HS-27A (cell line): ENCODE measurements around the gene TET2.

Source experiments
- DNase-seq: peaks from one replicate; pipeline ENCODE4 v3.0.0-alpha.2; 2012; ENCODE audit warnings: low read depth, missing footprints

TET2 gene

DNA sequence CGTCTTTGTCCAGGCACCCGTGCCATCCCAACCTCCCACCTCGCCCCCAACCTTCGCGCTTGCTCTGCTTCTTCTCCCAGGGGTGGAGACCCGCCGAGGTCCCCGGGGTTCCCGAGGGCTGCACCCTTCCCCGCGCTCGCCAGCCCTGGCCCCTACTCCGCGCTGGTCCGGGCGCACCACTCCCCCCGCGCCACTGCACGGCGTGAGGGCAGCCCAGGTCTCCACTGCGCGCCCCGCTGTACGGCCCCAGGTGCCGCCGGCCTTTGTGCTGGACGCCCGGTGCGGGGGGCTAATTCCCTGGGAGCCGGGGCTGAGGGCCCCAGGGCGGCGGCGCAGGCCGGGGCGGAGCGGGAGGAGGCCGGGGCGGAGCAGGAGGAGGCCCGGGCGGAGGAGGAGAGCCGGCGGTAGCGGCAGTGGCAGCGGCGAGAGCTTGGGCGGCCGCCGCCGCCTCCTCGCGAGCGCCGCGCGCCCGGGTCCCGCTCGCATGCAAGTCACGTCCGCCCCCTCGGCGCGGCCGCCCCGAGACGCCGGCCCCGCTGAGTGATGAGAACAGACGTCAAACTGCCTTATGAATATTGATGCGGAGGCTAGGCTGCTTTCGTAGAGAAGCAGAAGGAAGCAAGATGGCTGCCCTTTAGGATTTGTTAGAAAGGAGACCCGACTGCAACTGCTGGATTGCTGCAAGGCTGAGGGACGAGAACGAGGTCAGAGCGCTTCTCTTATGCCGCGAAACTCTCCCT lies at the start of gene TET2:
Gene TET2 (plus strand): TSS at position 601 of the 740 bp plus-strand sequence. CDS start 87,067 bp downstream, outside the sequence.
- peak; percentile 69 for DNase-seq

DNA sequence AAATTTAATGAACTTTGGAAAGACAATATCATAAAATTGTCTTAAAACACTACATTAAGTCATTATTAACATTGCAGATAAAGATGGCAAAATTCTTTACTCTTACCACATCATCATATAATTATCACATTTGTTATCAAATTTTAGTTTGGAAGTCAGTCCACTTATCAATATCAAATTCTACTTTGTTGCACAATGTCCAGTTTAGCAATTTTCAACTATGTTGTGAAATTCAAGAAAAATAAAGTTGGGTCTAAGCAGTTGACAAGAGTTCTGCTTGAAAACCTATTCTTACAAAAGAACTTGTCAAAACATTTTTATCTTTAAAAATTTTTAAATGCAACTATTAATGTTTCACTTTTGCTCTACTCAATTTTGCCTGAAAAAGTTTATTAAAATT lies 44.7 kb upstream of the TET2 start:
- DNase-seq, result no peak

DNA sequence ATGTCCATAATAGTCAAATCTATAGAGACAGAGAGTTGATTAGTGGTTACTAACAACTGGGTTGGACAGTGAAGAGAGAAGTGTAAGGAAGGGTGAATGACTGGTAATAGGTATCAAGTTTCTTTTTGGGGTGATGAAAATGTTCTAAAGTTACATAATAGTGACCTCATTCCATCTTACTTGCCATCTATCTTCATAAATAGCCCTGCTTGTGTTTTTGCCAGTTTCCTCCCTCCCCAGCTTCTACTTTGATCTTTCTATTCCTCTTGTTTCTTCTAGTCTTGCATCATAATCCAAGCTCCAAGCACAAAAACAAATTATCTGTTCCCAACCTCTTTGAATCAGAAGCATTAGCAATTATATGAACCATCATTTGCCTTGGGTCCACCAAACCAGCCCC lies 40.2 kb upstream of the TET2 start:
- DNase-seq, result no peak

DNA sequence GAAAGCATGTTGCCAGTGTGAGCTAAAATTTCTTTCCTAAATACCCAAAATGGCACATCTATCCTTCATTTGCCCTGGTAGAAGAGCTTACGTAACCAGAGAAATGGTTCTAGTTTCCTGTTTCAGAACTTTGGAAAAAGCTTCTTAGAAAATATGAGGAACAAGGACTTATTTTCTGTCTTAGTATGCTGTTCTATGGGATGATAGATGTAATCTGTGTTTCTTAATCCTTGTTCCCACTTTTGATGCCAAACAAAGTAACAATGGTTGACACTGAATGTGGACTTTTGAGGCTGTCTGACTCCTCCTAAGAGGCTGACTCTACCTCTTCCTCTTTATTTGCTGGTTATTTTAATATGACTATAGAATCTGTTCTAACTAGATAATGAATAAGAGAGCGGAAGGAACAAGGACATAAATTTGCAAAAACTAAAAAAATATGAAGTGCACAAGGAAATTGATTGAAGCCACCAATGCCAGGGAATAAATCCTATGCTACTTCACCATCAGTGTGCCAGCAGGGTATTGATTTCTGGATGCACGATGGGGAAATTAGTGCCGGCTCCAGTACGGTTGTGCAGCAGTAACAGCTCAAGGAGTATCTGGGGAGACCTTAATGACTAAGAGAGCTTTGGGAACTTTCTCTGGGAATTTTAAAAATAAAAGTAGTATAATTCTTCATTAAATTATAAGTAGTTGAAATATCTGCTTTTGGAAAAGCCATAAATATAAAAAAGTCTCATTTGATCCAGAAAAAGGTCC lies 39.4 kb upstream of the TET2 start:
- no peak for DNase-seq

DNA sequence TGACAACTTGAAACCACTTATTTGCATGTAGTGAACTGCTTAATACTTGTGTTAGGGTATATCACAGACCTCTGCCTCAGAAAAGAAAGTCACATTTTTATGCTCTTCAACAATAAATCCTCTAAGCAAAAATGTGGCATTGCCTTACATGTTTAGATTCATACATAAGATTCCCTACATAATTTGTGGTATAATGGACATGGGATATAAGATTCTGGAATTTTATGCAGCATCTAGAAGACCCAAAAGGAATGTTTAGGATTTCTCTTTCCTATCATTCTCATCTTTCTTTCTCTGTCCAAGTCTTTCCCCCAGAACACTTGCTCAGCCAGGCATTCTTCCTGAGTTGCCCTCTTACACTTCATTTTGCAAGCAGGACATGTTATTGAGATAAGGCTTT lies 37.7 kb upstream of the TET2 start:
- no peak for DNase-seq

DNA sequence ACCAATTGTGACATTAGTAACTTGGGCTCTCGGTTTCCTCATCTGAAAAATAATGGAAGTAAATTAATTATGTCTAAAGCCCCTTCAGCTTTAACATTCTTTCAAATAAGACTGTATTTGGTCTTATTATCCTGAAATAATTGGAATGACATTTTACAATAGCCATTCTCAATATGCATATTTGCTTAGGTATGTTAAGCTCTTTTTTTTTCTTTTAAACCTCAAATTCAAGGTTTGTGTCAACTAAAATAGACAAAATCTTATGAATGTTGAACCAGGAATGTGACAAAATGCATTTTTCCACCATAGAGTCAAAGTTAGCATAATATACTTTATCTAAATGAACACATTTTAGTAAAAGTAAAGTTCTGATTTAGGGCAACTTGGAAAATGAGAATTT lies 34.4 kb upstream of the TET2 start:
- DNase-seq, result no peak

DNA sequence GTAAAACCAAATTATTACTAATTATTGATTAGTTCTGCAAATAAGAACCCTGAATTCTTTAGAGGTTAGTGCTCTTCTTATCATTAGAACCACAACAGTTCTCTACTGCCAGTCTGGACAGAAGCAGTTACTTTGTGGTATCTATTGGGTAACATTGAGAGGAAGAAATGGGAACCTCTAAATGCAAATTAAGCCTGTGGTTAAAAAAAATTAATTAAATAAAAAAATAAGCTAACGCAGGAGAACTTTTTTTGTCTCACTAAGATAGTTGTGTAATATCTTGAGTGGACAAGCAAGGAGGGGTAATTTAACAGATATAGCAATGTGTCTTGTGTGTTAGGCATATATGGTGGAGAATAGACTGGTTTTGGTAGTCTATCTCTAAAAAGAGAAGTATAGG lies 32.9 kb upstream of the TET2 start:
- DNase-seq, result no peak

DNA sequence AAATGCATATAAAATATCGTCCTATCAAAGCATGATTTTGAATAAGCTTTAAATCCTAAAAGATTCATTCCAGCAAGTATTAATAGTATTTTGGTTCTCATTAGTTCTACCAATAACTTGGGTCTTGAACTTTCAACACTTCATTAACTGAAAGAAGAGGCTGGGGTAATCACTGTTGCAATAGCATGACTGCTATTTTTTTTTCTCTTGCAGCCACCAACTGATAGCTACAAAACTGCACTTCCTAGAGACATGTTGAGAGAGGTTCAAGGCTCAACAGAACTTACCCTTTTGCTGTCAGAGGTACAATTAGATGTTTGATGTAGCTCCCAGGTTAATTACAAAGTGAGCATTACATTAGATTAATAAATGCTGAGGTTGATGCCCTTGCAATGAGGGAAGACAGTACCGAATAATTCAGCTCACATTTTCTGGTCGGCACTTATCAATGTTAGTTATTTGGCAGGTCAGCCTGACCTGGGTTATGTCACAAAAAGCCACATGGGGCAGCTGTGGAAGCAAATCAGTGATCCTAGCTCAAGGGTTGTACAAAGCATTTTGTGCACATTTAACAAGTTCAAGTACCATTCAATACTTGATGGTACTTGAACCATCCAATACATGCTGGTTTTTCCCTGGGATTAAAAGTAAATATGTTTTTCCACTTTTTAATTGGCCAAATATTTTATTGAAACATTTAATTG lies 29.9 kb upstream of the TET2 start:
- DNase-seq, result no peak

DNA sequence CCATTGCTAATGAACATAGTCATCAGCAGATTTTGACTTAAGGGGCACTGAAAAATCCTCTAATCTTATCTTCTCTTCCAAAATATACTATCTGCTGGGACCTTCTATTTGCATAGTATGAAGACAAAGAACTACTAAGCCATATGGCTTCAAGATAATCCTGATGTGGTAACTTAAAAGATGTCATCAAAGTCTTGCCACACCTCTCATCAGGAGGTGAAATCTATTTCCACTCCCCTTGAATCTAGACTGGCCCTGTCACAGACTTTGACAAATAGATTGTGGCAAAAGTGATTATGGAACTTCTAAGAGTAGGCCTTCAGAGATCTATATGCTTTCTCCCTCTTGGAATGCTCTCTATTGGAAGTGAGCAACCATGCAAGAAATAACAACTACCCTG lies 27.3 kb upstream of the TET2 start:
- no peak for DNase-seq

DNA sequence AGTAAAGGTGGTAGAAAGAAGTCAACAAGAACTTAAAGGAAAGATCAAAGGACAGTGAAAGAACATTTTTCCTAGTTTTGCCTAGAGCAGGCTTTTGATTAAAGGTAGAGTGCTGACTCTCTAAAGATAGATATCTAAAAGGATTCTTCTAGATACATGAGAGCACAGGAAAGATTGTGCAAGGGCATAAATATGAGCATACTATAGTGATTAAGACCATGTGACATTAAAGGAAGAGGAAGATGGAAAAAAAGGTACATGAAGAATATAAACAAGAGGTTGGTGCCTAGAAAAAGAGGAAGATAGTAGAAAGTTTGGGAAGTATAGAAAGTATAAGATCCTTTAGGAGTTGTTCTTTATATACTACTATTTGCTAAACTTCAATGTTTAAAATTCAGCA lies 26.1 kb upstream of the TET2 start:
- DNase-seq, result no peak

DNA sequence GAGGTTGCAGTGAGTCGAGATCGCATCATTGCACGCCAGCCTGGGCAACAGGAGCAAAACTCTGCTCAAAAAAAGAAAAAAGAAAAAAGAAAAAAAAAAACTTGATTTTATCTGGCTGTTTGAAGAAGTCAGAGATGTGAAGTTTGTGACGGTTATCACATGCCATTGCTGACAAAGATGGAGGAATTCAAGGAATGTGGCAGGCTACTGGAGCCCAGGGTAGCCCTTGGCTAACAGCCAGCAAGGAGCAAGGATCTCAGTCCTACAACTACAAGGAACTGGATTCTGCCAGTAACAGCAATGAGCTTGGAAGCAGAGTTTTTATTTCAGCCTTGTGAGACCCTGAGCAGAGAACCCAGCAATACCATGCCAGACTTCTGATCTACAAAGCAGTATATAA lies 24.3 kb upstream of the TET2 start:
- DNase-seq, result peak; percentile 95

DNA sequence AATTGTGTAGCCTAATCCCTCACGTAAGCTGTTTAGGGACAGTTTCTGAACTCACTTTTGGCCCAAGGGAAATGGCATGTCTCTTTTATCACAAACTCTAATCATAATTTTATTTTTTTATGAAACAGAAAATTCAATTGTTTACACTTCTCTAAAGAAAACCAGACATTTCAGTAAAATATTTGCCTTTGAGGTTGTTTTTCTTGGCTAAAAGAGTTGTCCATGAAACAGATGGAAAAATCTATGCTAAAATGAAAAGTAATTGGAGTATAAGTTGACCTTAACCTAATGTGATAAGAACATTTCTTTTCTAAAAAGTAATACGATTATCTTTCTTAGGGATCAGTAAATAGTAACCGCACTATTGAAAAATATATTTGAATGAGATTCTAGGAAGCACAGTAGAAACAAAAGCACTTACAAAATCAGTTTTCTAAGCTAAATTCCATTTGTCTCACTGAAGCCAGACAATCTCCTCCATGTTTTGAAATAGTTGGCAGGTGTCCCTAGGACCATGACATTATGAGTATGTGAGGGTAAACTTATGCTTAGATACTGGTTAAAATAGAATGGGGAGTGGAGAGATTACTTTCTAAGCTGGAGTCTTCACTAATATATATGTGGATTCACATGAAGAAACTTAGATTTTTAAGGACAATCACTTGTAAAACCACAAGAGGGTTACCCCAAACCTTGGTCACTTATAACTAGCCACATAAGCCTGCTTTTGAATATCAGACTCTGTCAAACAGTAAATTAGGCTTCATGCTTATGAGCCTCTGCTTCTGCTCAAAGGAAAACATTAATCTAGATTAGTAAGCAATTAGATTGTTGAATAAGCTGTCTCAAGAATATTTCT lies 20.1 kb upstream of the TET2 start:
- no peak for DNase-seq

DNA sequence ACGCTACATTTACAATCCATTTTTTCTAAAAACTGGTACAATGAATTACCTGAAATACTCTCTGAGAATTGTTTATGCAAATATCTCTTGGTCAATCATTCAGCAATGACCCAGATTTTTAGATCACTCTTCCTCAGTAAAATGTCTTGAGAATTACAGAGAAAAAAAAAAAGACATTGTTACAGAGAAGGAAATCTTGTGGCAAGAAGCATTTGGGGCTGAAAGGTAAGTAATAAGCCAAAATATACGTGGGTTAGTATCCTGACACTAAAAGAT lies 19.6 kb upstream of the TET2 start:
- no peak for DNase-seq

DNA sequence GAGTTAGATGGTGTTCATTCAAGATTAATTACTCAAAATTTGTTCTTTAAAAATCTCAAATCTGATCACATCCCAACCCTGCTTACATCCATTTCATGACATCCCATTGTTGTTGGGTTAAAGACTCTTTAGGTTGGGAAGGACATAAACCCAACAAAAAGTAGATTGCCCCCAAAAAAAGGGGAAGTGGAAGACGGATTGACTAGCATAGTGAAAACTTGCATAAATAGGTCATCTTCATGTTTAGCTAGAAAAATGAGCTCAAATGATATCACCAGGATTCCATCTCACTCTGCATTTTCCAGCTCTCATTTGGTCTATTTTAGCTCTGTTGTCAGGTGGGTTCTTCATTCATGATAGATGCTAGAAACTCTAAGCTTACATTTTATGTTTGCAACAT lies 18.5 kb upstream of the TET2 start:
- no peak for DNase-seq

DNA sequence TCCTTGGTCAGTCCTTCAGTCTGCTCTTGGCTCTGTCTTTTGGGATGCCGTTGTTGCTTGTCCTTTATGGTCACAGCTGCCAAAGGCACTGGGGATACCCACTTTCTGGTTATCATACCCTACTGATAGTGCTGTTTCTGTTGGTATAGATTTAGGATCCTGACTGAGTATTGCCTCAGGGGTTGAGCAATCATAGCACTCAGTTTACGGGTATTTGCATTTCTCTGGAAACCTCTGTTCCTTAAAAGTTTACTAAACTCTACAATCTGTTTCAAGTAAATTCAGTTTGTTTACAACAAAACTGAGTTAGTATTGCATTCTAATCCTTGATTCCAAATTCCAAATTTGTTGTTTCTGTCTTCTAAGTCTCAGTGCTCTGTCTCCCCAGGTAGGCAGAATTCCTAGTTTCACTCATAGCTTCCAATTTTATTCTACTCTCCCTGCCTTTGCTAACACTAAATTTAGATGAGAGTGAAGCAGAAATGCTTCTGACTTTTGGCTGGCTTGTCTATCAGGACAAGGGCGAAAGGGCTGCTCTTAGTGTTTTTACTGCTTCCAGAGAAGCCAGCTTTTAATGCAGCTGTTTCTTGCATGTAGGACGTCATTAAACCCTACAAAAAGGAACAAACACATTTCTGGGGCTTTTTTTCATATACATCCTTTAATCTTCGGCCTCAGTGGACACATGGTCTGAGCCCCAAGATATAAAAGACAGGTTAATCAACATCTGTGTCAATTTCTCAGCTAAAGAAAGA lies 17.2 kb upstream of the TET2 start:
- no peak for DNase-seq

DNA sequence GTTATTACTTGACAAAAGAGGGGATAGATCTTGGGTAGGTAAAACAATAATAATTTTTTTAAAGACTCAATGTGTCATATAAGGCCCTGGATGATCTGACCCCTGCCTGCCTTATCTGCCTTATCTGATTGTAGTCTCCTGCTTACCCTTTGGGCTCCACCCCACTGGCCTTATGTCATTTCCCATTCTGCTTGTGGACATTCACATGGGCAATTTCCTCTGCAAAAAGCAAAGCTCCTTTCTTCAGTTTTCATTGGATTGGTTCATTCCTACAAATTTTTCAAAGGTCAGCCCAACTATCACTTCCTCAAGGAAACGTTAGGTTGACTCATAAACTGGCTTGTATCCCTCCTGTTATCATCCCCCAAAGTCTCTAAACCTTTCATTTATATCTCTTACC lies 15.7 kb upstream of the TET2 start:
- DNase-seq, result no peak

DNA sequence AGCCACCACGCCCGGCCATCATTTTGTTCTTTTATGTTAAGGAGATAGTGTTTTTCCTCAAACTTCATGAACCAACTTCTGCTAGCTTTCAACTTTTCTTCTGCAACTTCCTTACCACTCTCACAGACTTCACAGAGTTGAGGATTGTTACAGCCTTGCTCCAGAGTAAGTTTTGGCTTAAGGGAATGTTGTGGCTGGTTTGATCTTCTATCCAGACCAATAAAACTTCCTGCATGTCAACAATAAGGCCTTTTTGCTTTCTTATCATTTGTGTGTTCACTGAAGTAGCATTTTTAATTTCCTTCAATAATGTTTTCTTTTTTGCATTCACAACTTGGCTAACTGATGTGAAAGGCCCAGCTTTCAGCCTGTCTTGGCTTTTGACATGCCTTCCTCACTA lies 12.7 kb upstream of the TET2 start:
- no peak for DNase-seq

DNA sequence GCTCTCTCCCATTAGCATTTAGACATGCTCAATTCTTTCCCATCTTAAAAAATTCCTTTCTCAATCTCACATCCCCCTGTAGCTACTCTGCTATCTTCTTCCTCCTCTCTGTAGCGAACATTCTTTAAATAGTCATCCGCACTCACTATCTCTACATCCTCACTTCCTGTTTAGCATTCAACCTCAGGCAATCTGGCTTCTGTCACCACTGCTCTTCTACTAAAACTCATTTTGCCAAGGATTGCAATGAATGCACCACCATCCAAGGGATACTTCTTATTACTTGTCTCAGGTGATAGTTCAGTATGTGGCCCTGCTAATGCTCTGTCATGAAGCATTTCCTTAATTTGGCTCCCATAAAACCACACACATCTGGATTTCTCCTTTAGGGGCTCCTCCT lies 10.9 kb upstream of the TET2 start:
- DNase-seq, result no peak

DNA sequence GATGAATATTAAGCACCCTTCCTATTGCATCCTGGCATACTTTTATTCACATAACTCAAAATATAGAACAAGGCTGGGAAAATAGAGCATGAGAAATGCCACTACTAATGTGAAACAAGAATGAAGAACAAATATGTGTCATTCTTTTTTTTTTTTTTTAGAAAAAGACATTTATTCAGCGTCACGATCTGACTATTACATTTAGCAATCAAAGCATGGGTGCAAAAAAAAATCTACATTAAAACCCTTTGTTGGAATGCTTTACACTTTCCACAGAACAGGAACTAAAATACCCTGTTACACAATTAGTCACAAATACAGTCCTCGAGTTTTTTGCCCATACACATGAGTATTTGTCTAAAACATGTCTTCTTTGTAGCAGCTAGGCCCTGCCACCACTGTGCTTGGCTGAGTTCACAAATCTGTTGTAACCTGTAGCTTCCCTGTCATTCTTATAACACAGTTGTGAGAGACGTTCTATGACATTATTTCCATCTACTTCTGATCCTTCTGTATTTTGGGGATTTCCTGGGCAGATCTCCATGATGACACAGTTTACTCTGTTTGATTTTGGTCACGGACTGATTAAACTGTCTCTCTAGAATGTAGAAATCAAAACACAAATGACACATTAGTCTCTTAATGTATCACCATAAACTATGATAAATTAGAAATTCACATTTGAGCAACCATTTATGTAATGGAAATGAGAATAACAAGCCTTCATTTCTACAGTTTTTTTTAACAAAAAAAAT lies 9.4 kb upstream of the TET2 start:
- no peak for DNase-seq

DNA sequence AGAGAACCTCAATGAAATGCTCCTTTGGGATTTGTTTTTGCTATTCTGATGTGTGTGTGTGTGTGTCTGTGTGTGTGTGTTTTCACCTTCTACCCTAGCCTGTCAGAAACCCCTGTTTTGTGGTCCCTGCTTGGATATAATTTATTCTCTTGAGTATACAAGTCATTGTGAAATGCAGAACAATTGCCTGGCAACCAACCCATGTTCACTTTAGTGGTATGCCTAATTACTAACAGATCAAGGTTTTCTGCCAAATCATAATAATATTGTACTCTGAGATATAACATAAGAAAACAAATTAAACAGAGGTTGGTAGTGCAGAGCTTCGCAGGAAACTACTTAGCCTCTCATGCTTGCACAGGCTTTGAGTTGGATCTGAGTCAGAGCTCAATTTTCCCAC lies 7.0 kb upstream of the TET2 start:
- DNase-seq, result no peak
